TTC549 (cell line): ENCODE data around the gene SLC5A11.
"Not testable (repeated sequence)": the region's sequence is repeated elsewhere in the genome, so short reads cannot be mapped to it uniquely, and the experiment has no call there.

ENCODE experiments used
- FAIRE-seq: peaks from 2 replicates; lab custom pipeline; 2012; peaks lifted over from hg19 to GRCh38; lab: Jason Lieb, UNC

SLC5A11 gene

GRCh38 chr16:24858219-24859041 lies 12.7 kb downstream of the SLC5A11 start:
- no peak for FAIRE-seq

GRCh38 chr16:24861461-24861860 lies 15.7 kb downstream of the SLC5A11 start:
- no peak for FAIRE-seq

GRCh38 chr16:24863582-24864437 lies 18.0 kb downstream of the SLC5A11 start:
- no peak for FAIRE-seq

GRCh38 chr16:24869033-24869432 lies 23.3 kb downstream of the SLC5A11 start:
- no peak for FAIRE-seq

- no peak for FAIRE-seq
Observed at GRCh38 chr16:24871891-24872290, 26.1 kb downstream of the SLC5A11 start.

- no peak for FAIRE-seq
Observed at GRCh38 chr16:24873028-24873427, 27.3 kb downstream of the SLC5A11 start.

- no peak for FAIRE-seq
Observed at GRCh38 chr16:24875466-24875865, 29.7 kb downstream of the SLC5A11 start.

GRCh38 chr16:24876231-24876630 lies 30.5 kb downstream of the SLC5A11 start:
- FAIRE-seq, result no peak

GRCh38 chr16:24879684-24880083 lies 33.9 kb downstream of the SLC5A11 start:
- FAIRE-seq, result no peak

- no peak for FAIRE-seq
Observed at GRCh38 chr16:24883714-24884151, 38.0 kb downstream of the SLC5A11 start.

GRCh38 chr16:24887472-24887871 lies 41.7 kb downstream of the SLC5A11 start:
- no peak for FAIRE-seq

- FAIRE-seq, result no peak
Observed at GRCh38 chr16:24890746-24891145, 45.0 kb downstream of the SLC5A11 start.

- no peak for FAIRE-seq
Observed at GRCh38 chr16:24896439-24896838, 50.7 kb downstream of the SLC5A11 start.

GRCh38 chr16:24897522-24897921 lies 51.8 kb downstream of the SLC5A11 start:
- FAIRE-seq, result not testable (repeated sequence)

GRCh38 chr16:24900230-24900629 lies 54.5 kb downstream of the SLC5A11 start:
- FAIRE-seq, result no peak

GRCh38 chr16:24906199-24906808 lies 60.5 kb downstream of the SLC5A11 start:
- FAIRE-seq, result no peak

- no peak for FAIRE-seq
Observed at GRCh38 chr16:24906901-24907300, 61.1 kb downstream of the SLC5A11 start.

GRCh38 chr16:24908716-24909115 lies 63.0 kb downstream of the SLC5A11 start:
- FAIRE-seq, result no peak

- no peak for FAIRE-seq
Observed at GRCh38 chr16:24909856-24910255, 64.1 kb downstream of the SLC5A11 start.

GRCh38 chr16:24915019-24915418 lies 69.3 kb downstream of the SLC5A11 start:
- FAIRE-seq, result no peak

- FAIRE-seq, result no peak
Observed at GRCh38 chr16:24915576-24915975, 69.8 kb downstream of the SLC5A11 start.

- no peak for FAIRE-seq
Observed at GRCh38 chr16:24917236-24917635, 71.5 kb downstream of the SLC5A11 start.

GRCh38 chr16:24917891-24918290 lies 72.1 kb downstream of the SLC5A11 start:
- no peak for FAIRE-seq
